ENCODE measurements around the gene SLC9A7. TPM values are rescaled to one million over a fixed set of nuclear protein-coding genes. Genes with fewer than 3 reads are reported as not detected.

Gene SLC9A7
- total RNA-seq, 1 donor from 2014 or later, result 7.9 TPM

DNA sequence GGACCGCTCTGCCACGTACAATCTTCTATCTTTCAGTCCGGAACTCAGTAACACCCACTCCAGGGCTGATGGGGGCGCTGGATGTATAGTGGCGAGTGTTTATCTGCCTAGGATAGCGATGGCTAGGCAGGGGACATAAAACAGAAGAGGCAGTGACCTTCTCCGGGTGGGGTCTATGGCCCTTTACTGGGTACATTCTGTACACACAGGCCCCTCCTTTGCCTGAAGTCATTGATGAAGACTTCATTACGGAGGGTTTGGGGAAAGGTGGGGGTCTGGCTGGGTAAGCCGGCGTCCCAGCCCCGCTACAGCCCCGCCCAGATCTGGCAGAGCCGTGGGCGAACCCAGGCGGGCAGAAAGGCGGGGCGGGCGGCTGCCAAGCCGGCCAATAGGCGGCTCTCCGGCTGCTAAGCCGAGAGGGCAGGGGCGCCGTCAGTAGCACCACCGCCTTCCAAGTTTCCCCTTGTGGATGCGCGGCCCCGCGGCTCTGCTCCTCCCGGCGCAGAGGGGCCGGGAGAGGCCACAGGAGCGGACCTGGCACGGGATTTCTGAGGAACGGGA, 185.5 kb downstream of the SLC9A7 start, which contains the start of gene CHST7:
Gene CHST7, plus strand, starts transcription at position 435 of the 561 bp plus-strand sequence. CDS start 167 bp downstream, outside the sequence.
- TF ChIP-seq, protein P1, sequence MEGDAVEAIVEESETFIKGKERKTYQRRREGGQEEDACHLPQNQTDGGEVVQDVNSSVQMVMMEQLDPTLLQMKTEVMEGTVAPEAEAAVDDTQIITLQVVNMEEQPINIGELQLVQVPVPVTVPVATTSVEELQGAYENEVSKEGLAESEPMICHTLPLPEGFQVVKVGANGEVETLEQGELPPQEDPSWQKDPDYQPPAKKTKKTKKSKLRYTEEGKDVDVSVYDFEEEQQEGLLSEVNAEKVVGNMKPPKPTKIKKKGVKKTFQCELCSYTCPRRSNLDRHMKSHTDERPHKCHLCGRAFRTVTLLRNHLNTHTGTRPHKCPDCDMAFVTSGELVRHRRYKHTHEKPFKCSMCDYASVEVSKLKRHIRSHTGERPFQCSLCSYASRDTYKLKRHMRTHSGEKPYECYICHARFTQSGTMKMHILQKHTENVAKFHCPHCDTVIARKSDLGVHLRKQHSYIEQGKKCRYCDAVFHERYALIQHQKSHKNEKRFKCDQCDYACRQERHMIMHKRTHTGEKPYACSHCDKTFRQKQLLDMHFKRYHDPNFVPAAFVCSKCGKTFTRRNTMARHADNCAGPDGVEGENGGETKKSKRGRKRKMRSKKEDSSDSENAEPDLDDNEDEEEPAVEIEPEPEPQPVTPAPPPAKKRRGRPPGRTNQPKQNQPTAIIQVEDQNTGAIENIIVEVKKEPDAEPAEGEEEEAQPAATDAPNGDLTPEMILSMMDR (IDR thresholded peaks at IDR 0.05), result no peak
- no peaks in the 10 kb centered on the region for H3K9me3 ChIP-seq
- ATAC-seq (peak; percentile 88 to 91), DNase-seq (peak; percentile 70)
- no peaks in the 10 kb centered on the region for H3K4me1 ChIP-seq
- H3K27ac ChIP-seq, result peak within 1 kb of the TSS; percentile 62
- intact Hi-C loops (cut with DNase I), result no loop called here
- no peaks in the 10 kb centered on the region for H3K27me3 ChIP-seq (ENCODE audit: low read depth)
- H3K36me3 ChIP-seq, result no peaks in the 10 kb centered on the region
- peak within 1 kb of the TSS; percentile 63 for H3K4me3 ChIP-seq

DNA sequence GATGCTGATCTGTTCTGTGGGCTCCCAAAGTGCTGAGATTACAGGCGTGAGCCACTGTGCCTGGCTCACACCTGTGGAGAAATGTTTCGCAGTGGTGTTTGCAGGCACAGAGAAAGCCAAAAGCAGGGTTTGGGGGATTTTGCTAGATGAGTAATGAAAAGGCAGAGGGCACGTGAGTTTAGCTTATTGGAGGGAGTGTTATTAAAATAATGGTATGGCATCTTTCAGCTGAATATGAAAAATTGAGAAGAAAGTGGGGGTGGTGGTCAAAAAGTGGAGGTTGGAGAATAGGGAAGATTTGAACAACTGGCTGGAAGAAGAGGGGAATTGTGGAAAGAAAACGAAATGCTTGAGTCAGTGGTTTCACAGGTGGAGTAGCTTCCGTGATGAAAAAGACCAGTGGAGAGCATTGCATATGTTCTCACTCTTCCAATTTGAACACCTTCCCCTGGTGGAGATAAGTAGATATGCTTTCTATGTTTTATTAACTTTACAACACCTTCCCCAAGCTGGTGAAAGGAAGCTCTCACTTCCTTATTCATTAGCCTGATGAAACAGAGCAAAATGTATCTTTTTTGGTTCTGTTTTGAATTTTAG, 186.5 kb downstream of the SLC9A7 start:
- H3K27me3 ChIP-seq (ENCODE audit: low read depth), result no peaks in the 10 kb centered on the region
- no peak overlapping the region for H3K4me3 ChIP-seq
- ATAC-seq, result no peak
- H3K9me3 ChIP-seq, result no peaks in the 10 kb centered on the region
- no peak overlapping the region for H3K27ac ChIP-seq
- no peaks in the 10 kb centered on the region for H3K4me1 ChIP-seq
- TF ChIP-seq, protein P1 (IDR thresholded peaks at IDR 0.05), result no peak
- DNase-seq, result no peak
- no peaks in the 10 kb centered on the region for H3K36me3 ChIP-seq
- intact Hi-C loops (cut with DNase I), result no loop called here

DNA sequence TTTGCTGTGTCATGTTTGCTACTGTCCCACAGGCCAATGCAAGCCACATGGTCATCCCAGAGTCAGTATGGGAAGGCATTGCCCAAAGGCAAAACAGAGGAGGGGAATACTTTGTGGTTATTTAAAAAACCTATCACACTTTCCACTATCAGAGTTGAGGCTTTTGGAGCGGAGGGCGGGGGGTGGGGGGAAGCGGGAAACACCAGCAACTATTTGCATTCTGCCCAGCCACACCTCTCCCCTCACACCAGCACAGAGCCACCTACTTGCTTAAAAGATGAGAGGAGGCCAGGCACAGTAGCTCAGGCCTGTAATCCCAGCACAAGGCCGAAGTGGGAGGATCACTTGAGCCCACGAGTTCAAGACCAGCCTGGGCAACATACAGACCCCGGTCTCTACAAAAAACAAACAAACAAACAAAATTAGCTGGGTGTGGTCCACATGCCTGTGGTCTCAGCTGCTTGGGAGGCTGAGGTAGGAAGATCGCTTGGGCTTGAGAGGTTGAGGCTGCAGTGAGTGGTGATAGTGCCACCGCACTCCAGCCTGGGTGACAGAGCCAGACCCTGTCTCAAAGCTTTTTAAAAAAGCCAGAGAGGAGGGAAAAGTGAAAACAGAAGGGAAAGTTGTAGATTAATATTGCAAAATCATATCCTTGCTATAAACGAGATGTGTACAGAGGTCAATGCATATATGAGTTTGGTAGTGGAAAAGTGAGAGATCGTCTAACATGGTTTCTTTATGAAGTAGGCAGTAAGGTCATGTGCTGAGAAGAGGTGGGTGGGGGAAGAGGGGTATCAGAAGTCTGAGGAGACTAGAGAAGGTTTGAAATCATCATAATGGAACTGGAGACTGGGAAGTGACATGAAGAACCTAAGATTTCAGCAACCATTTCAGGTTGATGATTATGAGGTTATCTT, 187.2 kb downstream of the SLC9A7 start:
- TF ChIP-seq, protein P1 (IDR thresholded peaks at IDR 0.05), result no peak
- no peak overlapping the region for H3K27ac ChIP-seq
- ATAC-seq (no peak), DNase-seq (no peak)
- no peaks in the 10 kb centered on the region for H3K9me3 ChIP-seq
- H3K4me1 ChIP-seq, result no peaks in the 10 kb centered on the region
- no peak overlapping the region for H3K4me3 ChIP-seq
- intact Hi-C loops (cut with DNase I), result no loop called here
- no peaks in the 10 kb centered on the region for H3K27me3 ChIP-seq (ENCODE audit: low read depth)
- no peaks in the 10 kb centered on the region for H3K36me3 ChIP-seq

DNA sequence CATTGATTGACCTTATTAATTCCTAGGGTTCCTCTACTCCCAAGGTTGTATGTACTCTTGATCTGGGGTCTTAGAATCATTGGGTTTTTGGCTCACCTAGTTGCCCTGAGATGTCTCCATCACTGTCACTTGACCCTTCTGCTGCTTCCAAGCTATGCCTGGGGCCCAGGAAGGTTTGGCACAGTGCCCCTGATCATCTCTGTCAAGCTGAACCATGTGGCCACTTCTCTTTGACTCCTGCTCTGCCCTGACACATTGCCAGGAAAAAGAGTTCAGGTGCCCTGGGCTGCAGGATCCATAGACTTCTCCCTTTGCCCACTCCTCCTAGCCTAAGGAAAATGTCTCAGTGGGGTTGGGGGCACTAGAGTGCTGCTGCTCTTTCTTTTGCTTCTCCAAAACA, 189.3 kb downstream of the SLC9A7 start:
- TF ChIP-seq, protein P1 (IDR thresholded peaks at IDR 0.05), result no peak
- no peak for DNase-seq
- intact Hi-C loops (cut with DNase I), result no loop called here
- Histone ChIP-seq H3K9me3 (no peaks in the 10 kb centered on the region), H3K4me3 (no peak overlapping the region), H3K27me3 (ENCODE audit: low read depth) (no peaks in the 10 kb centered on the region), H3K4me1 (no peaks in the 10 kb centered on the region), H3K27ac (no peak overlapping the region), H3K36me3 (no peaks in the 10 kb centered on the region)
- ATAC-seq, result no peak

DNA sequence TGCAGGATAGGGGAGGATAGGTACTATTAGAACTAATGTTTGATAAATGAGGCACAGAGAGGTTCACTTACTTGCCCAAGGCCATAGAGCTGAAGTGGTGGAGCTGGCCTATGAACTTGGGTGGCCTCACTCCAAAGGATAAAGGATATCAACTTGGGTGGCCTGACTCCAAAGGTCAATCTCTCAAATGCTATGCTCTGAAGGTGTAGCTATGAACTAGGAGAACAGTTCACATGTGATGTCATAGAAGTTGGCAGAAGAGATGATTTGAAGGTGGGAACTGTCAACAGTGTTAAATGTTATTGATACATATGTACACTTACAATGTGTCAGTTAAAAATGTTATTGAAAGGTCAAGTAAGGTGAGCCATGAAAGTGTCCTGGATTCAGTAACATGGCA, 191.5 kb downstream of the SLC9A7 start:
- no peak for DNase-seq
- Histone ChIP-seq H3K27me3 (ENCODE audit: low read depth) (no peaks in the 10 kb centered on the region), H3K4me1 (no peaks in the 10 kb centered on the region), H3K9me3 (no peaks in the 10 kb centered on the region), H3K36me3 (no peaks in the 10 kb centered on the region), H3K4me3 (no peak overlapping the region), H3K27ac (no peak overlapping the region)
- intact Hi-C loops (cut with DNase I), result no loop called here
- TF ChIP-seq, protein P1 (IDR thresholded peaks at IDR 0.05), result no peak
- no peak for ATAC-seq
